GM12878 (cell line): ENCODE measurements around the gene DSE. TPM values are rescaled to one million over a fixed set of nuclear protein-coding genes. Genes with fewer than 3 reads are reported as not detected.
A peak's percentile ranks its signal among the peaks of the same experiment; 100 is the strongest.

Experiments
- ATAC-seq: fragments of 200-7000 bp; cut with Tn5 transposase; 3 replicates; pipeline ENCODE4 v1.9.1; 2020; ENCODE audit warnings: mild to moderate bottlenecking, moderate library complexity
- BruUV-seq: library from RNA; stranded (reverse); fragments of 400-500 nt; replicated peaks from 2 replicates; lab custom pipeline; 2021; lab: Mats Ljungman, UMichigan
- CTCF ChIA-PET: fragments of 300-600 bp; sonication (Branson Sonifier 250); formaldehyde crosslinking; extraction: SDS; loops from one replicate; lab custom pipeline; 2021; ENCODE audit warnings: inconsistent platforms; lab: Yijun Ruan, JAX
- POLR2A ChIA-PET: fragments of 350-600 bp; formaldehyde crosslinking; extraction: SDS; loops from one replicate; lab custom pipeline; 2021; ENCODE audit warnings: inconsistent platforms; lab: Charles Lee
- RAD21 ChIA-PET: fragments of 300-600 bp; sonication (Branson Sonifier 250); formaldehyde crosslinking; loops from one replicate; lab custom pipeline; 2023; ENCODE audit warnings: antibody characterized with exemption; ENCODE audit not compliant: unreplicated experiment; lab: Charles Lee
- SMC1A ChIA-PET: fragments of 300-600 bp; sonication (Branson Sonifier 250); formaldehyde crosslinking; loops from one replicate; lab custom pipeline; 2023; ENCODE audit not compliant: unreplicated experiment, uncharacterized antibody; lab: Charles Lee
- DNase-seq: peaks from one replicate; pipeline ENCODE4 v3.0.0-alpha.2; 2011; ENCODE audit warnings: low read depth, low spot score
- FAIRE-seq: peaks from 3 replicates; lab custom pipeline; 2011; peaks lifted over from hg19 to GRCh38; lab: Jason Lieb, UNC
- H2AFZ ChIP-seq: 2 replicates; pipeline ENCODE4 v1.6.0; 2011; ENCODE audit warnings: low read depth, low read length, control low read depth; ENCODE audit not compliant: control insufficient read depth
- H3K27ac ChIP-seq: 2 replicates; pipeline ENCODE4 v1.5.1; 2011; ENCODE audit warnings: control low read depth; ENCODE audit not compliant: control insufficient read depth, insufficient read depth
- H3K27me3 ChIP-seq, 2 experiments: replicated peaks in 1 of 2; 2 replicates each; pipeline versions ENCODE4 v1.6.0 to v1.6.1; 2011; ENCODE audit warnings: low read length in 1 of 2; ENCODE audit not compliant: control insufficient read depth in 2 of 2, insufficient read depth in 2 of 2
- H3K36me3 ChIP-seq, 2 experiments: 2 replicates each; pipeline ENCODE4 v1.5.1; 2011; ENCODE audit warnings: low read length in 1 of 2; ENCODE audit not compliant: control insufficient read depth in 2 of 2, insufficient read depth in 2 of 2
- H3K4me1 ChIP-seq: 2 replicates; pipeline ENCODE4 v1.6.1; 2011; ENCODE audit warnings: mild to moderate bottlenecking, low read length, moderate library complexity, mixed read lengths; ENCODE audit not compliant: control insufficient read depth, insufficient read depth
- H3K4me2 ChIP-seq: 2 replicates; pipeline ENCODE4 v1.6.0; 2011; ENCODE audit warnings: control low read depth; ENCODE audit not compliant: control insufficient read depth, insufficient read depth
- H3K4me3 ChIP-seq: fragments of 200-600 bp; sonication (generic); 2 replicates; pipeline ENCODE4 v1.5.1; 2016
- H3K79me2 ChIP-seq: 2 replicates; pipeline ENCODE4 v1.6.0; 2011; ENCODE audit warnings: low read length; ENCODE audit not compliant: control insufficient read depth, insufficient read depth
- H3K9ac ChIP-seq: 2 replicates; pipeline ENCODE4 v1.8.0; 2011; ENCODE audit warnings: low read length, control low read depth, mixed read lengths; ENCODE audit not compliant: control insufficient read depth, insufficient read depth
- H3K9me3 ChIP-seq: replicated peaks from 3 replicates; pipeline ENCODE4 v1.5.1; 2011; ENCODE audit warnings: mild to moderate bottlenecking, low read length; ENCODE audit not compliant: control insufficient read depth, insufficient read depth
- H4K20me1 ChIP-seq: 2 replicates; pipeline ENCODE4 v1.6.0; 2011; ENCODE audit not compliant: control insufficient read depth, insufficient read depth
- CHD4 ChIP-seq: fragments of 200-600 bp; sonication (generic); IDR thresholded peaks from 2 replicates; pipeline ENCODE4 v1.6.1; 2016; ENCODE audit warnings: mild to moderate bottlenecking
- JUNB ChIP-seq: IDR thresholded peaks from 2 replicates; pipeline ENCODE4 v1.6.1; 2016; ENCODE audit warnings: antibody characterized with exemption, mild to moderate bottlenecking
- MTA3 ChIP-seq: IDR thresholded peaks from 2 replicates; pipeline ENCODE4 v1.6.1; 2012; ENCODE audit warnings: low read length, inconsistent platforms, borderline replicate concordance
- NFXL1 ChIP-seq: fragments of 450-650 bp; IDR thresholded peaks from 2 replicates; pipeline ENCODE4 v1.6.1; 2017; ENCODE audit warnings: antibody characterized with exemption, mild to moderate bottlenecking, borderline replicate concordance
- NFYA ChIP-seq: IDR thresholded peaks from 2 replicates; pipeline ENCODE4 v1.6.1; 2011; ENCODE audit warnings: low read depth, mild to moderate bottlenecking, low read length, improper control_type of control experiment, borderline replicate concordance
- RBBP5 ChIP-seq: fragments of 200-600 bp; sonication (generic); conservative IDR thresholded peaks from 2 replicates; pipeline ENCODE4 v1.6.1; 2016
- SMAD5 ChIP-seq: IDR thresholded peaks from 2 replicates; pipeline ENCODE4 v1.6.1; 2016; ENCODE audit warnings: antibody characterized with exemption, low read depth
- WGBS: methylation state at CpG from one replicate; pipeline ENCODE4 v1.1.6; 2016; ENCODE audit warnings: low lambda C conversion rate; ENCODE audit not compliant: insufficient replicate concordance, insufficient coverage; ENCODE audit errors: missing lambda C conversion rate; 5-methylcytosine and 5-hydroxymethylcytosine counted together
- in situ Hi-C: fragments of 300-500 bp; cut with MboI; formaldehyde crosslinking; loops from 9 replicates; pipeline ENCODE4 v1.14.3; 2018; ENCODE audit warnings: mixed read lengths
- intact Hi-C: fragments of 100-400 bp; cut with micrococcal nuclease; formaldehyde crosslinking; loops from one replicate; pipeline ENCODE4 v1.14.2; 2022; ENCODE audit not compliant: unreplicated experiment
- polyA plus RNA-seq, 11 experiments: library from polyadenylated mRNA; depleted of rRNA in 4 of 11; unstranded in 6 of 11; stranded (reverse) in 5 of 11; fragments of >200 nt; fragmentation: Nextera tagmentation in 4 of 11; fragmentation: Illumina TruSeq in 1 of 11; extraction: Ambion mirVana in 4 of 11; extraction: Trizol in 1 of 11; gene quantifications; 1 replicate in 1 of 11; 2 replicates in 10 of 11; pipeline versions ENCODE4 v1.2.1 to v1.2.3, GENCODE V29; 2011 to 2016; ENCODE audit warnings: inconsistent platforms in 2 of 11, missing spikeins in 2 of 11, low read depth in 1 of 11
- total RNA-seq, 4 experiments: library from RNA; depleted of rRNA in 3 of 4; stranded (reverse); fragments of >200 nt in 3 of 4; fragmentation: Illumina TruSeq in 1 of 4; extraction: Trizol in 1 of 4; gene quantifications; 2 replicates each; pipeline versions ENCODE4 v1.2.1 to v1.2.3, GENCODE V29; 2013 to 2021
- TF ChIP-seq, protein P1 (sequence below): fragments of 450-650 bp; IDR thresholded peaks from 2 replicates; pipeline ENCODE4 v1.6.1; 2016; ENCODE audit warnings: mild to moderate bottlenecking
- TF ChIP-seq, protein P2 (sequence below): fragments of 450-650 bp; IDR thresholded peaks from 2 replicates; pipeline ENCODE4 v1.6.1; 2017; ENCODE audit warnings: antibody characterized with exemption, mild to moderate bottlenecking, moderate library complexity

DSE gene
- total and polyA plus RNA-seq, 10 of the 15 experiments (the other 5 are each of a cell fraction or from before 2014, with no cell fraction given) = 12.6 to 76.4 (median 43.0) TPM

- Histone ChIP-seq H3K27ac (peak overlapping the region; percentile 90), H3K9me3 (no peaks in the 10 kb centered on the region), H2AFZ (no peak overlapping the region), H3K9ac (peak overlapping the region; percentile 62), H3K4me2 (peak overlapping the region; percentile 92), H3K4me3 (peak overlapping the region; percentile 46; the same call in 1 of the 2 replicates), H3K79me2 (peaks cover 76% of the 10 kb centered on the region), H3K36me3 (0 out of 4 replicates have a peak, but pooled peaks cover 0 to 2% of the 10 kb centered on the region in 2 experiments), H3K27me3 (no peaks in the 10 kb centered on the region), H4K20me1 (no peaks in the 10 kb centered on the region), H3K4me1 (peaks cover 58% of the 10 kb centered on the region)
- no peak for DNase-seq
- FAIRE-seq = no peak
- BruUV-seq = no TSS peak
- POLR2A ChIA-PET = interaction anchor here (0.9 to 5.6 kb wide), 4 partner anchors 9 to 25 kb away, joined by 3 to 43 read pairs (median 8); no protein-coding TSS in a partner anchor
- ATAC-seq = peak; percentile 19
- TF ChIP-seq MTA3 (no peak), JUNB (peak; percentile 42; the same call in 1 of the 2 replicates)
- intact Hi-C loops = loop anchor here (2.0 to 10.0 kb wide), 3 partner anchors 13 to 301 kb away; partner anchors contain the start of gene NT5DC1
- in situ Hi-C loops = no loop called here
- CTCF ChIA-PET = interaction anchor here (1.1 to 6.1 kb wide), 3 partner anchors 11 to 52 kb away, joined by 4 to 85 read pairs (median 32); no protein-coding TSS in a partner anchor
- 7% methylated on average over 8 of the region's 8 CpGs for WGBS
- RAD21 ChIA-PET = interaction anchor here (1.3 to 2.9 kb wide), 5 partner anchors 12 to 118 kb away, joined by 5 to 19 read pairs (median 7); partner anchors contain the start of gene DSE
- SMC1A ChIA-PET = interaction anchor here (0.6 to 5.1 kb wide), 6 partner anchors 14 to 345 kb away, joined by 4 to 95 read pairs (median 5); partner anchors contain the start of gene DSE
These were observed 35.1 kb downstream of the DSE start for GRCh38 chr6:116405652-116406356.

GRCh38 chr6:116406678-116407345 is 36.1 kb downstream of the DSE start:
- peak overlapping the region; percentile 90 for H3K27ac ChIP-seq
- FAIRE-seq = no peak
- BruUV-seq = no TSS peak
- in situ Hi-C loops = no loop called here
- intact Hi-C loops = loop anchor here (2.0 to 10.0 kb wide), 3 partner anchors 14 to 302 kb away; partner anchors contain the start of gene NT5DC1
- no peaks in the 10 kb centered on the region for H3K27me3 ChIP-seq
- TF ChIP-seq NFYA (no peak), RBBP5 (no peak), NFXL1 (no peak), SMAD5 (no peak), CHD4 (no peak)
- TF ChIP-seq, protein P1, sequence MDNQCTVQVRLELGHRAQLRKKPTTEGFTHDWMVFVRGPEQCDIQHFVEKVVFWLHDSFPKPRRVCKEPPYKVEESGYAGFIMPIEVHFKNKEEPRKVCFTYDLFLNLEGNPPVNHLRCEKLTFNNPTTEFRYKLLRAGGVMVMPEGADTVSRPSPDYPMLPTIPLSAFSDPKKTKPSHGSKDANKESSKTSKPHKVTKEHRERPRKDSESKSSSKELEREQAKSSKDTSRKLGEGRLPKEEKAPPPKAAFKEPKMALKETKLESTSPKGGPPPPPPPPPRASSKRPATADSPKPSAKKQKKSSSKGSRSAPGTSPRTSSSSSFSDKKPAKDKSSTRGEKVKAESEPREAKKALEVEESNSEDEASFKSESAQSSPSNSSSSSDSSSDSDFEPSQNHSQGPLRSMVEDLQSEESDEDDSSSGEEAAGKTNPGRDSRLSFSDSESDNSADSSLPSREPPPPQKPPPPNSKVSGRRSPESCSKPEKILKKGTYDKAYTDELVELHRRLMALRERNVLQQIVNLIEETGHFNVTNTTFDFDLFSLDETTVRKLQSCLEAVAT = no peak
- TF ChIP-seq, protein P2, sequence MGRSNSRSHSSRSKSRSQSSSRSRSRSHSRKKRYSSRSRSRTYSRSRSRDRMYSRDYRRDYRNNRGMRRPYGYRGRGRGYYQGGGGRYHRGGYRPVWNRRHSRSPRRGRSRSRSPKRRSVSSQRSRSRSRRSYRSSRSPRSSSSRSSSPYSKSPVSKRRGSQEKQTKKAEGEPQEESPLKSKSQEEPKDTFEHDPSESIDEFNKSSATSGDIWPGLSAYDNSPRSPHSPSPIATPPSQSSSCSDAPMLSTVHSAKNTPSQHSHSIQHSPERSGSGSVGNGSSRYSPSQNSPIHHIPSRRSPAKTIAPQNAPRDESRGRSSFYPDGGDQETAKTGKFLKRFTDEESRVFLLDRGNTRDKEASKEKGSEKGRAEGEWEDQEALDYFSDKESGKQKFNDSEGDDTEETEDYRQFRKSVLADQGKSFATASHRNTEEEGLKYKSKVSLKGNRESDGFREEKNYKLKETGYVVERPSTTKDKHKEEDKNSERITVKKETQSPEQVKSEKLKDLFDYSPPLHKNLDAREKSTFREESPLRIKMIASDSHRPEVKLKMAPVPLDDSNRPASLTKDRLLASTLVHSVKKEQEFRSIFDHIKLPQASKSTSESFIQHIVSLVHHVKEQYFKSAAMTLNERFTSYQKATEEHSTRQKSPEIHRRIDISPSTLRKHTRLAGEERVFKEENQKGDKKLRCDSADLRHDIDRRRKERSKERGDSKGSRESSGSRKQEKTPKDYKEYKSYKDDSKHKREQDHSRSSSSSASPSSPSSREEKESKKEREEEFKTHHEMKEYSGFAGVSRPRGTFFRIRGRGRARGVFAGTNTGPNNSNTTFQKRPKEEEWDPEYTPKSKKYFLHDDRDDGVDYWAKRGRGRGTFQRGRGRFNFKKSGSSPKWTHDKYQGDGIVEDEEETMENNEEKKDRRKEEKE = no peak
- TF ChIP-seq, all 136 proteins: peak for 0
- ChIA-PET RAD21 (interaction anchor here (1.2 to 1.9 kb wide), 4 partner anchors 11 to 18 kb away, joined by 4 to 6 read pairs (median 4); no protein-coding TSS in a partner anchor), CTCF (interaction anchor here (0.6 to 4.4 kb wide), 3 partner anchors 12 to 157 kb away, joined by 3 to 32 read pairs (median 3); no protein-coding TSS in a partner anchor), POLR2A (interaction anchor here (1.2 to 5.6 kb wide), 3 partner anchors 13 to 128 kb away, joined by 4 to 43 read pairs (median 8); no protein-coding TSS in a partner anchor), SMC1A (interaction anchor here (0.8 to 5.6 kb wide), 5 partner anchors 10 to 126 kb away, joined by 3 to 101 read pairs (median 4); no protein-coding TSS in a partner anchor)
- peak overlapping the region; percentile 92 for H3K4me2 ChIP-seq
- H3K4me1 ChIP-seq = peaks cover 65% of the 10 kb centered on the region
- DNase-seq (no peak), ATAC-seq (no peak)
- H2AFZ ChIP-seq = no peak overlapping the region
- H3K9me3 ChIP-seq = no peaks in the 10 kb centered on the region
- peaks cover 76% of the 10 kb centered on the region for H3K79me2 ChIP-seq
- 40% methylated on average over 4 of the region's 4 CpGs for WGBS
- no peaks in the 10 kb centered on the region for H3K36me3 ChIP-seq
- H3K9ac ChIP-seq = no peak overlapping the region
- no peak overlapping the region for H3K4me3 ChIP-seq
- H4K20me1 ChIP-seq = no peaks in the 10 kb centered on the region
